ENCODE measurements around the gene C8G. TPM values are rescaled to one million over a fixed set of nuclear protein-coding genes. Genes with fewer than 3 reads are reported as not detected.

C8G gene
- total and polyA plus RNA-seq, 2 of the 13 experiments (the other 11 are each of a cell fraction or from before 2014, with no cell fraction given): 4.9 to 12.8 TPM

GRCh38 chr9:136935651-136936050 lies 9.4 kb upstream of the C8G start:
- TF ChIP-seq MAFK (conservative IDR thresholded peaks at IDR 0.05 in 1 of 2, IDR thresholded peaks at IDR 0.05 in 1 of 2; ENCODE audit: low read length in 2 of 2) (peak in 1 of 2 experiments; percentile 33; a peak in 1 of 4 replicates), MAFF (IDR thresholded peaks at IDR 0.05; ENCODE audit: low read depth, low read length) (peak; percentile 26; the same call in 1 of the 2 replicates), ZNF569 (CRISPR knock-in tag; IDR thresholded peaks at IDR 0.05; ENCODE audit: borderline replicate concordance) (no peak)
- Histone ChIP-seq H3K9me3 (ENCODE audit: low read length) (no peaks in the 10 kb centered on the region), H3K4me2 (ENCODE audit: low read depth, low read length) (no peak overlapping the region), H2AFZ (ENCODE audit: low read length) (no peak overlapping the region), H3K4me1 (ENCODE audit: insufficient read depth, low read length) (peaks cover 37% of the 10 kb centered on the region), H3K4me3 (replicated peaks in 1 of 3; ENCODE audit: insufficient read depth in 1 of 3, low read depth in 2 of 3, low read length in 3 of 3) (no peak overlapping the region), H4K20me1 (ENCODE audit: insufficient read depth, low read length) (no peaks in the 10 kb centered on the region), H3K27me3 (ENCODE audit: control insufficient read depth in 1 of 2, insufficient read depth in 2 of 2, low read length in 2 of 2) (no peaks in the 10 kb centered on the region), H3K79me2 (ENCODE audit: insufficient read depth, low read length) (no peaks in the 10 kb centered on the region), H3K9ac (ENCODE audit: insufficient read depth, low read depth, low read length) (no peak overlapping the region), H3K27ac (ENCODE audit: extremely low read length, insufficient read depth, low read length) (no peak overlapping the region), H3K36me3 (replicated peaks in 1 of 2; ENCODE audit: control insufficient read depth in 1 of 2, insufficient read depth in 2 of 2, low read length in 2 of 2) (peaks cover 2 to 15% of the 10 kb centered on the region in 2 experiments; a peak in 4 of 5 replicates)
- ATAC-seq (no peak), DNase-seq (ENCODE audit: low spot score) (no peak), FAIRE-seq (no peak)
- ChIA-PET CTCF (ENCODE audit: low intra/inter-chr PET ratio, low total read pairs) (no interaction called here), POLR2A (interaction anchor here (0.7 kb wide), 1 partner anchor 127 kb away, joined by 3 read pairs; no protein-coding TSS in a partner anchor)
- intact Hi-C loops (cut with micrococcal nuclease; ENCODE audit: unreplicated experiment) (loop anchor here (5.0 kb wide), 1 partner anchor 48 kb away; the partner anchor contains the start of gene TRAF2), in situ Hi-C loops (cut with HindIII; ENCODE audit: extremely low pct_ligation_motif_present, low pct_unique_long_range_greater_than_20kb) (no loop called here)
- BruUV-seq (replicated peaks): no TSS peak
- WGBS (ENCODE audit: low lambda C conversion rate): 98% methylated on average over 3 of the region's 3 CpGs

GRCh38 chr9:136936645-136937170 lies 8.3 kb upstream of the C8G start:
- Histone ChIP-seq H3K27ac (ENCODE audit: extremely low read length, insufficient read depth, low read length) (no peak overlapping the region), H3K4me3 (replicated peaks in 1 of 3; ENCODE audit: insufficient read depth in 1 of 3, low read depth in 2 of 3, low read length in 3 of 3) (no peak overlapping the region), H4K20me1 (ENCODE audit: insufficient read depth, low read length) (no peaks in the 10 kb centered on the region), H3K79me2 (ENCODE audit: insufficient read depth, low read length) (no peaks in the 10 kb centered on the region), H3K36me3 (replicated peaks in 1 of 2; ENCODE audit: control insufficient read depth in 1 of 2, insufficient read depth in 2 of 2, low read length in 2 of 2) (peaks cover 4 to 26% of the 10 kb centered on the region in 2 experiments; a peak in 4 of 5 replicates), H3K9ac (ENCODE audit: insufficient read depth, low read depth, low read length) (no peak overlapping the region), H2AFZ (ENCODE audit: low read length) (no peak overlapping the region), H3K9me3 (ENCODE audit: low read length) (no peaks in the 10 kb centered on the region), H3K27me3 (ENCODE audit: control insufficient read depth in 1 of 2, insufficient read depth in 2 of 2, low read length in 2 of 2) (no peaks in the 10 kb centered on the region), H3K4me2 (ENCODE audit: low read depth, low read length) (no peak overlapping the region), H3K4me1 (ENCODE audit: insufficient read depth, low read length) (peaks cover 37% of the 10 kb centered on the region)
- CTCF ChIA-PET (ENCODE audit: low intra/inter-chr PET ratio, low total read pairs): no interaction called here
- DNase-seq (ENCODE audit: low spot score) (no peak), ATAC-seq (no peak), FAIRE-seq (no peak)
- BruUV-seq (replicated peaks): no TSS peak
- WGBS (ENCODE audit: low lambda C conversion rate): 96% methylated on average over 6 of the region's 8 CpGs
- POLR2A ChIA-PET: no interaction called here
- in situ Hi-C loops (cut with HindIII; ENCODE audit: extremely low pct_ligation_motif_present, low pct_unique_long_range_greater_than_20kb) (no loop called here), intact Hi-C loops (cut with micrococcal nuclease; ENCODE audit: unreplicated experiment) (loop anchor here (5.0 kb wide), 1 partner anchor 49 kb away; the partner anchor contains the start of gene TRAF2)
- TF ChIP-seq ZC3H4 (CRISPR knock-in tag; IDR thresholded peaks at IDR 0.05; ENCODE audit: borderline replicate concordance) (no peak), ARHGAP35 (CRISPR knock-in tag; IDR thresholded peaks at IDR 0.05; ENCODE audit: borderline replicate concordance) (no peak), NFE2 (CRISPR knock-in tag; IDR thresholded peaks at IDR 0.05) (no peak), ZHX1 (CRISPR knock-in tag; IDR thresholded peaks at IDR 0.05; ENCODE audit: low read depth) (no peak), ZNF280B (CRISPR knock-in tag; IDR thresholded peaks at IDR 0.05; ENCODE audit: borderline replicate concordance) (no peak), NFATC3 (CRISPR knock-in tag; IDR thresholded peaks at IDR 0.05) (no peak), FOXC1 (CRISPR knock-in tag; IDR thresholded peaks at IDR 0.05; ENCODE audit: borderline replicate concordance) (no peak), ZNF367 (CRISPR knock-in tag; IDR thresholded peaks at IDR 0.05; ENCODE audit: borderline replicate concordance) (no peak), KDM2A (CRISPR knock-in tag; IDR thresholded peaks at IDR 0.05; ENCODE audit: borderline replicate concordance, low read depth) (no peak), HDAC6 (IDR thresholded peaks at IDR 0.05; ENCODE audit: low read depth, low read length) (no peak), GTF3A (CRISPR knock-in tag; conservative IDR thresholded peaks at IDR 0.05) (no peak)
